GM12878 (cell line): Measurements from ENCODE around the gene PTCD2. TPM values are rescaled to one million over a fixed set of nuclear protein-coding genes. Genes with fewer than 3 reads are reported as not detected.

ENCODE experiments used
- ATAC-seq: fragments of 200-7000 bp; cut with Tn5 transposase; 3 replicates; pipeline ENCODE4 v1.9.1; 2020; ENCODE audit warnings: mild to moderate bottlenecking, moderate library complexity
- BruUV-seq: library from RNA; stranded (reverse); fragments of 400-500 nt; replicated peaks from 2 replicates; lab custom pipeline; 2021; lab: Mats Ljungman, UMichigan
- CTCF ChIA-PET: fragments of 300-600 bp; sonication (Branson Sonifier 250); formaldehyde crosslinking; extraction: SDS; loops from one replicate; lab custom pipeline; 2021; ENCODE audit warnings: inconsistent platforms; lab: Yijun Ruan, JAX
- POLR2A ChIA-PET: fragments of 350-600 bp; formaldehyde crosslinking; extraction: SDS; loops from one replicate; lab custom pipeline; 2021; ENCODE audit warnings: inconsistent platforms; lab: Charles Lee
- RAD21 ChIA-PET: fragments of 300-600 bp; sonication (Branson Sonifier 250); formaldehyde crosslinking; loops from one replicate; lab custom pipeline; 2023; ENCODE audit warnings: antibody characterized with exemption; ENCODE audit not compliant: unreplicated experiment; lab: Charles Lee
- SMC1A ChIA-PET: fragments of 300-600 bp; sonication (Branson Sonifier 250); formaldehyde crosslinking; loops from one replicate; lab custom pipeline; 2023; ENCODE audit not compliant: unreplicated experiment, uncharacterized antibody; lab: Charles Lee
- DNase-seq: peaks from one replicate; pipeline ENCODE4 v3.0.0-alpha.2; 2011; ENCODE audit warnings: low read depth, low spot score
- FAIRE-seq: peaks from 3 replicates; lab custom pipeline; 2011; peaks lifted over from hg19 to GRCh38; lab: Jason Lieb, UNC
- H2AFZ ChIP-seq: 2 replicates; pipeline ENCODE4 v1.6.0; 2011; ENCODE audit warnings: low read depth, low read length, control low read depth; ENCODE audit not compliant: control insufficient read depth
- H3K27ac ChIP-seq: 2 replicates; pipeline ENCODE4 v1.5.1; 2011; ENCODE audit warnings: control low read depth; ENCODE audit not compliant: control insufficient read depth, insufficient read depth
- H3K27me3 ChIP-seq, 2 experiments: replicated peaks in 1 of 2; 2 replicates each; pipeline versions ENCODE4 v1.6.0 to v1.6.1; 2011; ENCODE audit warnings: low read length in 1 of 2; ENCODE audit not compliant: control insufficient read depth in 2 of 2, insufficient read depth in 2 of 2
- H3K36me3 ChIP-seq, 2 experiments: 2 replicates each; pipeline ENCODE4 v1.5.1; 2011; ENCODE audit warnings: low read length in 1 of 2; ENCODE audit not compliant: control insufficient read depth in 2 of 2, insufficient read depth in 2 of 2
- H3K4me1 ChIP-seq: 2 replicates; pipeline ENCODE4 v1.6.1; 2011; ENCODE audit warnings: mild to moderate bottlenecking, low read length, moderate library complexity, mixed read lengths; ENCODE audit not compliant: control insufficient read depth, insufficient read depth
- H3K4me2 ChIP-seq: 2 replicates; pipeline ENCODE4 v1.6.0; 2011; ENCODE audit warnings: control low read depth; ENCODE audit not compliant: control insufficient read depth, insufficient read depth
- H3K4me3 ChIP-seq: fragments of 200-600 bp; sonication (generic); 2 replicates; pipeline ENCODE4 v1.5.1; 2016
- H3K79me2 ChIP-seq: 2 replicates; pipeline ENCODE4 v1.6.0; 2011; ENCODE audit warnings: low read length; ENCODE audit not compliant: control insufficient read depth, insufficient read depth
- H3K9ac ChIP-seq: 2 replicates; pipeline ENCODE4 v1.8.0; 2011; ENCODE audit warnings: low read length, control low read depth, mixed read lengths; ENCODE audit not compliant: control insufficient read depth, insufficient read depth
- H3K9me3 ChIP-seq: replicated peaks from 3 replicates; pipeline ENCODE4 v1.5.1; 2011; ENCODE audit warnings: mild to moderate bottlenecking, low read length; ENCODE audit not compliant: control insufficient read depth, insufficient read depth
- H4K20me1 ChIP-seq: 2 replicates; pipeline ENCODE4 v1.6.0; 2011; ENCODE audit not compliant: control insufficient read depth, insufficient read depth
- SREBF2 ChIP-seq: IDR thresholded peaks from 2 replicates; pipeline ENCODE4 v1.6.1; 2012; ENCODE audit warnings: mild to moderate bottlenecking, low read length
- WGBS: methylation state at CpG from one replicate; pipeline ENCODE4 v1.1.6; 2016; ENCODE audit warnings: low lambda C conversion rate; ENCODE audit not compliant: insufficient replicate concordance, insufficient coverage; ENCODE audit errors: missing lambda C conversion rate; 5-methylcytosine and 5-hydroxymethylcytosine counted together
- in situ Hi-C: fragments of 300-500 bp; cut with MboI; formaldehyde crosslinking; loops from 9 replicates; pipeline ENCODE4 v1.14.3; 2018; ENCODE audit warnings: mixed read lengths
- intact Hi-C: fragments of 100-400 bp; cut with micrococcal nuclease; formaldehyde crosslinking; loops from one replicate; pipeline ENCODE4 v1.14.2; 2022; ENCODE audit not compliant: unreplicated experiment
- polyA plus RNA-seq, 11 experiments: library from polyadenylated mRNA; depleted of rRNA in 4 of 11; unstranded in 6 of 11; stranded (reverse) in 5 of 11; fragments of >200 nt; fragmentation: Nextera tagmentation in 4 of 11; fragmentation: Illumina TruSeq in 1 of 11; extraction: Ambion mirVana in 4 of 11; extraction: Trizol in 1 of 11; gene quantifications; 1 replicate in 1 of 11; 2 replicates in 10 of 11; pipeline versions ENCODE4 v1.2.1 to v1.2.3, GENCODE V29; 2011 to 2016; ENCODE audit warnings: inconsistent platforms in 2 of 11, missing spikeins in 2 of 11, low read depth in 1 of 11
- total RNA-seq, 4 experiments: library from RNA; depleted of rRNA in 3 of 4; stranded (reverse); fragments of >200 nt in 3 of 4; fragmentation: Illumina TruSeq in 1 of 4; extraction: Trizol in 1 of 4; gene quantifications; 2 replicates each; pipeline versions ENCODE4 v1.2.1 to v1.2.3, GENCODE V29; 2013 to 2021
- TF ChIP-seq, protein P1 (sequence below): fragments of 450-650 bp; IDR thresholded peaks from 2 replicates; pipeline ENCODE4 v1.6.1; 2016; ENCODE audit warnings: mild to moderate bottlenecking, moderate library complexity, borderline replicate concordance
- TF ChIP-seq, protein P2 (sequence below): fragments of 450-650 bp; IDR thresholded peaks from 2 replicates; pipeline ENCODE4 v1.6.1; 2016; ENCODE audit warnings: mild to moderate bottlenecking

Gene PTCD2
- total and polyA plus RNA-seq, 10 of the 15 experiments (the other 5 are each of a cell fraction or from before 2014, with no cell fraction given): 8.7 to 15.0 (median 11.9) TPM

GRCh38 chr5:72308853-72309191 is 11.4 kb upstream of the PTCD2 start:
- H3K27ac ChIP-seq: peak overlapping the region; percentile 97
- H4K20me1 ChIP-seq: no peaks in the 10 kb centered on the region
- no TSS peak for BruUV-seq
- peaks cover 34% of the 10 kb centered on the region for H3K79me2 ChIP-seq
- no peak for DNase-seq
- 54% methylated on average over 6 of the region's 6 CpGs for WGBS
- peak overlapping the region; percentile 49 for H3K9ac ChIP-seq
- peaks cover 1 to 20% of the 10 kb centered on the region in 2 experiments; a peak in 2 of 4 replicates for H3K36me3 ChIP-seq
- no peak overlapping the region; the same call in 1 of the 2 replicates for H3K4me3 ChIP-seq
- TF ChIP-seq, protein P1, sequence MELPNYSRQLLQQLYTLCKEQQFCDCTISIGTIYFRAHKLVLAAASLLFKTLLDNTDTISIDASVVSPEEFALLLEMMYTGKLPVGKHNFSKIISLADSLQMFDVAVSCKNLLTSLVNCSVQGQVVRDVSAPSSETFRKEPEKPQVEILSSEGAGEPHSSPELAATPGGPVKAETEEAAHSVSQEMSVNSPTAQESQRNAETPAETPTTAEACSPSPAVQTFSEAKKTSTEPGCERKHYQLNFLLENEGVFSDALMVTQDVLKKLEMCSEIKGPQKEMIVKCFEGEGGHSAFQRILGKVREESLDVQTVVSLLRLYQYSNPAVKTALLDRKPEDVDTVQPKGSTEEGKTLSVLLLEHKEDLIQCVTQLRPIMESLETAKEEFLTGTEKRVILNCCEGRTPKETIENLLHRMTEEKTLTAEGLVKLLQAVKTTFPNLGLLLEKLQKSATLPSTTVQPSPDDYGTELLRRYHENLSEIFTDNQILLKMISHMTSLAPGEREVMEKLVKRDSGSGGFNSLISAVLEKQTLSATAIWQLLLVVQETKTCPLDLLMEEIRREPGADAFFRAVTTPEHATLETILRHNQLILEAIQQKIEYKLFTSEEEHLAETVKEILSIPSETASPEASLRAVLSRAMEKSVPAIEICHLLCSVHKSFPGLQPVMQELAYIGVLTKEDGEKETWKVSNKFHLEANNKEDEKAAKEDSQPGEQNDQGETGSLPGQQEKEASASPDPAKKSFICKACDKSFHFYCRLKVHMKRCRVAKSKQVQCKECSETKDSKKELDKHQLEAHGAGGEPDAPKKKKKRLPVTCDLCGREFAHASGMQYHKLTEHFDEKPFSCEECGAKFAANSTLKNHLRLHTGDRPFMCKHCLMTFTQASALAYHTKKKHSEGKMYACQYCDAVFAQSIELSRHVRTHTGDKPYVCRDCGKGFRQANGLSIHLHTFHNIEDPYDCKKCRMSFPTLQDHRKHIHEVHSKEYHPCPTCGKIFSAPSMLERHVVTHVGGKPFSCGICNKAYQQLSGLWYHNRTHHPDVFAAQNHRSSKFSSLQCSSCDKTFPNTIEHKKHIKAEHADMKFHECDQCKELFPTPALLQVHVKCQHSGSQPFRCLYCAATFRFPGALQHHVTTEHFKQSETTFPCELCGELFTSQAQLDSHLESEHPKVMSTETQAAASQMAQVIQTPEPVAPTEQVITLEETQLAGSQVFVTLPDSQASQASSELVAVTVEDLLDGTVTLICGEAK: no peak
- no peak for TF ChIP-seq SREBF2
- TF ChIP-seq, protein P2, sequence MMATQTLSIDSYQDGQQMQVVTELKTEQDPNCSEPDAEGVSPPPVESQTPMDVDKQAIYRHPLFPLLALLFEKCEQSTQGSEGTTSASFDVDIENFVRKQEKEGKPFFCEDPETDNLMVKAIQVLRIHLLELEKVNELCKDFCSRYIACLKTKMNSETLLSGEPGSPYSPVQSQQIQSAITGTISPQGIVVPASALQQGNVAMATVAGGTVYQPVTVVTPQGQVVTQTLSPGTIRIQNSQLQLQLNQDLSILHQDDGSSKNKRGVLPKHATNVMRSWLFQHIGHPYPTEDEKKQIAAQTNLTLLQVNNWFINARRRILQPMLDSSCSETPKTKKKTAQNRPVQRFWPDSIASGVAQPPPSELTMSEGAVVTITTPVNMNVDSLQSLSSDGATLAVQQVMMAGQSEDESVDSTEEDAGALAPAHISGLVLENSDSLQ: no peak
- H3K4me2 ChIP-seq: peak overlapping the region; percentile 66; the same call in 1 of the 2 replicates
- FAIRE-seq: no peak
- ChIA-PET CTCF (interaction anchor here (0.6 to 5.3 kb wide), 34 partner anchors 10 to 708 kb away, joined by 3 to 35 read pairs (median 7); partner anchors contain the start of genes MRPS27 and PTCD2), RAD21 (interaction anchor here (0.7 to 4.3 kb wide), 25 partner anchors 10 to 526 kb away, joined by 3 to 31 read pairs (median 5); partner anchors contain the start of genes MRPS27 and PTCD2), SMC1A (interaction anchor here (0.6 to 4.0 kb wide), 28 partner anchors 10 to 535 kb away, joined by 3 to 33 read pairs (median 4); partner anchors contain the start of genes MRPS27 and PTCD2), POLR2A (interaction anchor here (0.6 to 2.0 kb wide), 12 partner anchors 9 to 721 kb away, joined by 3 to 9 read pairs (median 4); partner anchors contain the start of genes MCCC2, MRPS27 and PTCD2)
- H3K27me3 ChIP-seq: no peaks in the 10 kb centered on the region
- H3K9me3 ChIP-seq: no peaks in the 10 kb centered on the region
- H3K4me1 ChIP-seq: peaks cover 20% of the 10 kb centered on the region
- peak overlapping the region; percentile 75 for H2AFZ ChIP-seq
- in situ Hi-C loops (loop anchor here (5.0 kb wide), 2 partner anchors 172 to 527 kb away; no protein-coding TSS in a partner anchor), intact Hi-C loops (loop anchor here (1.0 to 5.0 kb wide), 3 partner anchors 77 to 526 kb away; no protein-coding TSS in a partner anchor)
- no peak for ATAC-seq
